MM.1S (cell line): ENCODE results near the gene BRI3.
"Not testable (repeated sequence)": the region's sequence is repeated elsewhere in the genome, so short reads cannot be mapped to it uniquely, and the experiment has no call there.

Experiments
- DNase-seq: peaks from one replicate; pipeline ENCODE4 v3.0.0-alpha.2; 2015
- H2AFZ ChIP-seq: fragments of 300-600 bp; sonication (generic); 2 replicates; pipeline ENCODE4 v1.6.0; 2016; ENCODE audit warnings: antibody characterized with exemption, low read length
- H3F3A ChIP-seq: fragments of 300-600 bp; sonication (generic); 2 replicates; pipeline ENCODE4 v1.6.1; 2016; ENCODE audit warnings: mild to moderate bottlenecking, antibody characterized with exemption, low read length, moderate library complexity, mixed read lengths; ENCODE audit not compliant: insufficient read depth
- H3K27ac ChIP-seq: fragments of 300-600 bp; sonication (generic); 2 replicates; pipeline ENCODE4 v1.5.1; 2016; ENCODE audit warnings: mild to moderate bottlenecking, low read length
- H3K27me3 ChIP-seq: fragments of 300-600 bp; sonication (generic); replicated peaks from 2 replicates; pipeline ENCODE4 v1.6.0; 2016; ENCODE audit warnings: low read length; ENCODE audit not compliant: insufficient read depth
- H3K36me3 ChIP-seq: fragments of 300-600 bp; sonication (generic); replicated peaks from 2 replicates; pipeline ENCODE4 v1.6.1; 2016; ENCODE audit warnings: mild to moderate bottlenecking, low read length, mixed read lengths; ENCODE audit not compliant: insufficient read depth
- H3K4me1 ChIP-seq: fragments of 300-600 bp; sonication (generic); 2 replicates; pipeline ENCODE4 v1.6.1; 2016; ENCODE audit warnings: low read length, mixed read lengths
- H3K4me2 ChIP-seq: fragments of 300-600 bp; sonication (generic); 2 replicates; pipeline ENCODE4 v1.6.0; 2016; ENCODE audit warnings: low read depth, low read length
- H3K4me3 ChIP-seq: fragments of 300-600 bp; sonication (generic); 2 replicates; pipeline ENCODE4 v1.5.1; 2016; ENCODE audit warnings: low read length, mixed read lengths
- H3K79me2 ChIP-seq: fragments of 300-600 bp; sonication (generic); 2 replicates; pipeline ENCODE4 v1.6.1; 2016; ENCODE audit warnings: mixed run types, low read length, mixed read lengths
- H3K9ac ChIP-seq: fragments of 300-600 bp; sonication (generic); 2 replicates; pipeline ENCODE4 v1.6.1; 2016; ENCODE audit warnings: low read length, mixed read lengths
- H3K9me2 ChIP-seq: fragments of 300-600 bp; sonication (generic); replicated peaks from 2 replicates; pipeline ENCODE4 v1.6.1; 2016; ENCODE audit warnings: mild to moderate bottlenecking, low read length, mixed read lengths; ENCODE audit not compliant: insufficient read depth
- H3K9me3 ChIP-seq: fragments of 300-600 bp; sonication (generic); replicated peaks from 2 replicates; pipeline ENCODE4 v1.6.1; 2016; ENCODE audit warnings: mild to moderate bottlenecking, low read length, mixed read lengths; ENCODE audit not compliant: insufficient read depth
- H4K20me1 ChIP-seq: fragments of 300-600 bp; sonication (generic); 2 replicates; pipeline ENCODE4 v1.6.1; 2016; ENCODE audit warnings: mild to moderate bottlenecking, low read length, moderate library complexity, mixed read lengths; ENCODE audit not compliant: insufficient read depth
- EZH2 ChIP-seq: fragments of 300-600 bp; sonication (generic); optimal IDR thresholded peaks from 2 replicates; pipeline ENCODE3; 2017; ENCODE audit warnings: low read depth, mild to moderate bottlenecking, antibody characterized with exemption, low read length, mixed read lengths
- EZH2phosphoT487 ChIP-seq: fragments of 300-600 bp; sonication (generic); IDR thresholded peaks from 2 replicates; pipeline ENCODE4 v1.6.1; 2018; ENCODE audit warnings: antibody characterized with exemption, low read length
- TF ChIP-seq, protein P1 (sequence below): fragments of 300-600 bp; sonication (generic); IDR thresholded peaks from 2 replicates; pipeline ENCODE4 v1.5.1; 2016; ENCODE audit warnings: antibody characterized with exemption, low read length, mixed read lengths

The BRI3 gene

GRCh38 chr7:98312201-98312600 lies 30.7 kb downstream of the BRI3 start:
- Histone ChIP-seq H3K27ac (no peak overlapping the region), H3K4me1 (no peaks in the 10 kb centered on the region), H3K4me3 (no peak overlapping the region), H3K4me2 (no peak overlapping the region), H3K79me2 (no peaks in the 10 kb centered on the region), H3K27me3 (no peaks in the 10 kb centered on the region), H3K9me3 (no peaks in the 10 kb centered on the region), H3F3A (no peaks in the 10 kb centered on the region), H3K36me3 (no peaks in the 10 kb centered on the region), H3K9me2 (no peaks in the 10 kb centered on the region), H4K20me1 (no peaks in the 10 kb centered on the region), H3K9ac (no peak overlapping the region), H2AFZ (no peak overlapping the region)
- TF ChIP-seq, protein P1, sequence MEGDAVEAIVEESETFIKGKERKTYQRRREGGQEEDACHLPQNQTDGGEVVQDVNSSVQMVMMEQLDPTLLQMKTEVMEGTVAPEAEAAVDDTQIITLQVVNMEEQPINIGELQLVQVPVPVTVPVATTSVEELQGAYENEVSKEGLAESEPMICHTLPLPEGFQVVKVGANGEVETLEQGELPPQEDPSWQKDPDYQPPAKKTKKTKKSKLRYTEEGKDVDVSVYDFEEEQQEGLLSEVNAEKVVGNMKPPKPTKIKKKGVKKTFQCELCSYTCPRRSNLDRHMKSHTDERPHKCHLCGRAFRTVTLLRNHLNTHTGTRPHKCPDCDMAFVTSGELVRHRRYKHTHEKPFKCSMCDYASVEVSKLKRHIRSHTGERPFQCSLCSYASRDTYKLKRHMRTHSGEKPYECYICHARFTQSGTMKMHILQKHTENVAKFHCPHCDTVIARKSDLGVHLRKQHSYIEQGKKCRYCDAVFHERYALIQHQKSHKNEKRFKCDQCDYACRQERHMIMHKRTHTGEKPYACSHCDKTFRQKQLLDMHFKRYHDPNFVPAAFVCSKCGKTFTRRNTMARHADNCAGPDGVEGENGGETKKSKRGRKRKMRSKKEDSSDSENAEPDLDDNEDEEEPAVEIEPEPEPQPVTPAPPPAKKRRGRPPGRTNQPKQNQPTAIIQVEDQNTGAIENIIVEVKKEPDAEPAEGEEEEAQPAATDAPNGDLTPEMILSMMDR = no peak
- no peak for TF ChIP-seq EZH2phosphoT487
- TF ChIP-seq EZH2 = no peak
- DNase-seq = no peak

DNA sequence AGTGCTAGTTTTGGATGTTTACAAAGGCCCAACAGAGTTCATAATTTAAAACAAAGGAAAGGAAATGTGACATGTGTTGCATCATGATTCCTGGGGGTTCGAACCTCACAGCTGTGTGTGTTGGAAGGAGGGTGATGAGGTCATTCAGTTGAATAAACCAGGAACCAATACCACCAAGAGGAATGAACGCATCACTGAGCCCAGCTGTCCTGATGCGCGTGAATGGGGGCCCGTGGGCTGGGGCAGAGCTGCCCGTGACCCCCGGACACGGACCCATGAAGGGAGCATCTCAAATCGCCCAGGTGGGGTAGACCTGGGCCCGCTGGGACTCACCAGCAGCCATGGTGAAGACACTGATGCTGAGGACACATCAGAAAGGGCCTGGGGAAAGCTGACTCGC lies 33.0 kb downstream of the BRI3 start:
- Histone ChIP-seq H3K9me2 (no peaks in the 10 kb centered on the region), H3K4me2 (no peak overlapping the region), H3K27ac (no peak overlapping the region), H3K9ac (no peak overlapping the region), H4K20me1 (no peaks in the 10 kb centered on the region), H3K4me1 (no peaks in the 10 kb centered on the region), H3F3A (no peaks in the 10 kb centered on the region), H2AFZ (no peak overlapping the region), H3K79me2 (no peaks in the 10 kb centered on the region), H3K27me3 (no peaks in the 10 kb centered on the region), H3K9me3 (no peaks in the 10 kb centered on the region), H3K4me3 (no peak overlapping the region), H3K36me3 (no peaks in the 10 kb centered on the region)
- no peak for TF ChIP-seq EZH2phosphoT487
- no peak for DNase-seq

- Histone ChIP-seq H3K9me2 (no peaks in the 10 kb centered on the region), H3K4me1 (no peaks in the 10 kb centered on the region), H4K20me1 (no peaks in the 10 kb centered on the region), H3K9me3 (no peaks in the 10 kb centered on the region), H2AFZ (no peak overlapping the region), H3K36me3 (no peaks in the 10 kb centered on the region), H3K79me2 (no peaks in the 10 kb centered on the region), H3F3A (no peaks in the 10 kb centered on the region), H3K4me3 (no peak overlapping the region), H3K27ac (no peak overlapping the region), H3K27me3 (no peaks in the 10 kb centered on the region), H3K4me2 (no peak overlapping the region), H3K9ac (no peak overlapping the region)
- no peak for TF ChIP-seq EZH2
- TF ChIP-seq, protein P1 = no peak
- TF ChIP-seq EZH2phosphoT487 = no peak
- DNase-seq = no peak
Measured at GRCh38 chr7:98315318-98315993, 34.0 kb downstream of the BRI3 start.

GRCh38 chr7:98315994-98316527 lies 34.6 kb downstream of the BRI3 start:
- H3K27me3 ChIP-seq, H4K20me1 ChIP-seq, H3F3A ChIP-seq: not testable (repeated sequence)

More at GRCh38 chr7:98315994-98316527, 34.6 kb downstream of the BRI3 start:
- H3K4me3 ChIP-seq, H2AFZ ChIP-seq, H3K4me2 ChIP-seq, H3K79me2 ChIP-seq, H3K4me1 ChIP-seq, H3K36me3 ChIP-seq, H3K9me3 ChIP-seq, DNase-seq, H3K27ac ChIP-seq, H3K9me2 ChIP-seq, H3K9ac ChIP-seq: not testable (repeated sequence)
